ENCODE results near the gene MYO3B.

- TF ChIP-seq POLR2A (IDR thresholded peaks at IDR 0.05; ENCODE audit: low read depth, low read length) = no peak
- no peak for TF ChIP-seq POLR2AphosphoS5 (IDR thresholded peaks at IDR 0.05; ENCODE audit: low read depth, low read length)
Observed at GRCh38 chr2:170576296-170576695, 398.3 kb downstream of the MYO3B start.

All from GM12891 (cell line).